Epithelial cell of proximal tubule (primary cell): ENCODE data around the gene VEZF1. TPM values are rescaled to one million over a fixed set of nuclear protein-coding genes. Genes with fewer than 3 reads are reported as not detected.

Source experiments
- DNase-seq: peaks from one replicate; pipeline ENCODE4 v3.0.0-alpha.2; 2011; ENCODE audit warnings: low read depth
- H3K4me3 ChIP-seq: 2 replicates; pipeline ENCODE4 v1.5.1; 2011; ENCODE audit warnings: low read depth, mild to moderate bottlenecking, low read length
- CTCF ChIP-seq: conservative IDR thresholded peaks from 2 replicates; pipeline ENCODE4 v1.5.1; 2012; ENCODE audit warnings: low read depth, mild to moderate bottlenecking, low read length
- total RNA-seq: library from RNA; depleted of rRNA; stranded (reverse); fragments of >200 nt; gene quantifications from 2 replicates; pipeline ENCODE4 v1.2.3, GENCODE V29; 2015

VEZF1 gene
- total RNA-seq, 1 donor from 2014 or later = 54.6 TPM

- no peak overlapping the region for H3K4me3 ChIP-seq
- no peak for TF ChIP-seq CTCF
- DNase-seq = no peak
Measured at GRCh38 chr17:57943140-57943539, 44.9 kb downstream of the VEZF1 start.

DNA sequence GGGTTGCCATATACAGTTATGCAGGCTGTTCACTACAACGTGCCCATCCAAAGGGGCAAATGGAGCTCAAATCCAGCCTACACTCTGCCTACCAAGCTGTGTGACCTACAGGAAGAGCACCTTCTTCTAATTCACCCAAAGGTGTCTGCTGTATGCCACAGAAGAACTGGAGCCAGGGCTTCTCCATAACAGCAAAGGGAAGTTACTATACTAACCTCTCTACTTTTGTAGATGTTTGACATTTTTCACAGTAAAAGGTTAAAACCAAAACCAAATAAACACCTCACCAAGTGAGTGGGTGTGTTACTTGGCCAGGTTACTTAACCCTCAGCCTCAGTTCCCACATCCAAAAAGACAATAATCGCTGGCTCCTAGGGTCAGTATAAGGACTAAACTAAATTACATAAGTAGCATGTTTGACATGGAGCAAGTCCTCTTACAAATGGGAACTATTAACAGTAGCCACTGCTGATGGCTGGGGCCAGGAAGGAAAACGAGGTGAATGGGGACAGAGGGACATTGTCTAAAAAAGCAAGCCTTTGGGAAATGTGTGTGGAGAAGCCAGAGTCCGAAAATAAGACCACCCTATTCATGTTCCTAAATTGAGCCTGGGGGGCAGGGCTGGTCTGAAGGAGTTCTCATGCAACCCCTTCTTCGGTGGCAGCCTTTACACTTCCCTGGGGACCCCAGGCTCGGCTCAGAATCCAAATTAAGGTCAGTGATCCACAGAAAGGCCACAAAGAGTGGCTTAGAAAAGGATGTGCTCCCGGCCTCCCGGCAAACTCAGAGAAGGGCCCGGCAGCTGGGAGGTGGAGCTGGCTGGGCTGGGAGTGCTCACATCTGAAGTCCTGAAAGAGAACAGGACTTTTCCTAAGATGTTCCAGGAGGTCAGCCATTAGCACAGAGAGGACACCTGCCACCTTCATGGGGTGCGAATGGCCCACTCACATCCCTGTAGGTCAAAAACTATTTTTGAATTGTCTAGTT, 46.4 kb downstream of the VEZF1 start:
- DNase-seq = no peak
- H3K4me3 ChIP-seq = no peak overlapping the region
- TF ChIP-seq CTCF = no peak

GRCh38 chr17:57940653-57941329, 47.3 kb downstream of the VEZF1 start:
- no peak for TF ChIP-seq CTCF
- DNase-seq = no peak
- no peak overlapping the region for H3K4me3 ChIP-seq

- no peak for DNase-seq
- H3K4me3 ChIP-seq = no peak overlapping the region
- no peak for TF ChIP-seq CTCF
Measured at GRCh38 chr17:57940231-57940630, 47.8 kb downstream of the VEZF1 start.

GRCh38 chr17:57939797-57940196, 48.3 kb downstream of the VEZF1 start:
- DNase-seq = no peak
- TF ChIP-seq CTCF = no peak
- H3K4me3 ChIP-seq = no peak overlapping the region

DNA sequence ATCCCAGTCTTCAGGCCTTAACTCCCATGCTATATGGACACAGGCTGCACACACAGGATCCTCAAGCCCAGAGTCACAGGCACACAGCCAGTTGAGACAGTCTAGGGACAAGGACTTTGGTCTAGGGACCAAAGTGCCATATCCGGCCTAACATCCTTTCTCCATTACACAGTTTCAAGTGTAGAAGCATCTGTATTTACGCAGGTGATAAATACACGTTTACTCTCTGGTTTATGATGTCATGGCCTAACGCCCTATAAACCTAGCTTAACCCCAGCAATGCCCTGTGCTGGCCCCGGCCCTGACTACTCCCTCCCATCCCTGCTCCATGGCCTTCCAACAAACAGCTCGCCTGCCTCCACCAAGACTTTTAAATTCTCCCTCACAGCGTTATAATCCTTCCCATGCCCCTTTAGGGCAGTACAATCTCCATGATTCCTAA, 50.0 kb downstream of the VEZF1 start:
- H3K4me3 ChIP-seq = no peak overlapping the region
- DNase-seq = no peak
- no peak for TF ChIP-seq CTCF
